ENCODE data around the gene ACKR2.
"Not testable (repeated sequence)": the region's sequence is repeated elsewhere in the genome, so short reads cannot be mapped to it uniquely, and the experiment has no call there.

Gene ACKR2

DNA sequence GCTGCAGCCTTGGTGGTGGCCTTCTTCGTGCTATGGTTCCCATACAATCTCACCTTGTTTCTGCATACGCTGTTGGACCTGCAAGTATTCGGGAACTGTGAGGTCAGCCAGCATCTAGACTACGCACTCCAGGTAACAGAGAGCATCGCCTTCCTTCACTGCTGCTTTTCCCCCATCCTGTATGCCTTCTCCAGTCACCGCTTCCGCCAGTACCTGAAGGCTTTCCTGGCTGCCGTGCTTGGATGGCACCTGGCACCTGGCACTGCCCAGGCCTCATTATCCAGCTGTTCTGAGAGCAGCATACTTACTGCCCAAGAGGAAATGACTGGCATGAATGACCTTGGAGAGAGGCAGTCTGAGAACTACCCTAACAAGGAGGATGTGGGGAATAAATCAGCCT, 56.0 kb downstream of the ACKR2 start:
- DNase-seq, result no peak

DNA sequence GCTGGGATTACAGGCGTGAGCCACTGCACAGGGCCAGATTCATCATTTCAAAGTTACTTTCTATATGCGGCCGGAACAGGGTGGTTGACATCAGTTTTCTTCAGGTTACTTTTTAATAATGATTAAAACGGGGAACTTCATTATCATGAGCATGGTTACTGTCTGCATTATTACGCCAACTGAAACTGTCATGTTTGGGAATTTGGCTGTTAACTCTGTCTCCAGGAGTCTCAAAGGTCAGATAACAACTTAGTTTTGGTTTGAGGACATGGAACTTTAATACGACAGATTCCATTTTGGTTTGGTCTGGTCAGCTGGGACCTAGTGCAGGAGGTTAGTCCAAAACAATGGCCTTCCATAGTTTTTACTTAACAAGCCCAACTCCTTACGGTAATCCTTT, 57.9 kb downstream of the ACKR2 start:
- no peak for DNase-seq

DNA sequence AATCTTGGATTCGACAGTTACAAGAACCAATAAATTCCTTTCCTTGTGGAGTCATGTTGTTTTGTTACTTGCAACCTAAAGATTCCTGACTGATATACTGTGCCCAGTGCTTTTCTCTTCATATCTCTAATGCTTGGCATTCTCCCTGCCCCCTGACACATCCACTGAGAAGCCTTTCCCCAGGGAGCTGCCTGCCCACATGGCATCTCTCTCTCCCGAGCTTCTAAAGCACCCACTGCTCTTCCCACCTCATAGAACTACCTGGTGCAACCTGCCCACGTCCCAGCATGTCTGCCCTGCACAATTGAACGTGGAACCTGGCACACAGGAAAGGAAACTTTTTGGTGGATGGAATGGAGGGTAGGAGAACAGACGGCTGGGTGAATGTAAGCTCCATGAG, 59.6 kb downstream of the ACKR2 start:
- DNase-seq, result no peak

DNA sequence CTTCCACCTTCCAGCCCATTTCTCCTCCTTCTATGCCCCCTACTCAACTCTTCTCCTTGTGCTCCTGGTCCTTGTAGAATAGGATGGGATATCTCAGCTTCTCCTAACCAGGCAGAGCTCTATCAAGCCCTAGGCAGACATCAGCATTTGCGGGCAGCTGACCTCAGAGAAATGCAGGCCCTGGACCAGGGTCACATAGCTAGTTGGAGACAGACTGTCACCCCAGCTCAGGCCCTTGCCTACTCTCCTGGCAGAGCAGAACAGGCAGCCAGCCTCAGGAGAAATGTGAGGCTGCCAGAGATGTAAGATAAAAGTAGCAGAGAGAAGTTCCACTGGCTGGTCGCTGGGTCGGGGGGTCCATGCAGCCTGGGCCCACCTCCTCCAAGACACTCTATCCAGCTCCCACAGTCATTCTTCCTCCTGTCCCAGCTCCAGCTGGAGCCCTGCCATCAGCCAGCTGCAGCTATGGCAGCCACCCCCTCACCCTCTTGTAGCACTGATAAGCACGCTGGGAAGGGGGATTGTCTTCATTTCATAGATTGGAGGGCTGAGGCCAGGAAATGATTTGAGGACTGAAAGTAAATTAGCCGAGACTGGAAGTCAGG, 62.4 kb downstream of the ACKR2 start:
- DNase-seq, result no peak

DNA sequence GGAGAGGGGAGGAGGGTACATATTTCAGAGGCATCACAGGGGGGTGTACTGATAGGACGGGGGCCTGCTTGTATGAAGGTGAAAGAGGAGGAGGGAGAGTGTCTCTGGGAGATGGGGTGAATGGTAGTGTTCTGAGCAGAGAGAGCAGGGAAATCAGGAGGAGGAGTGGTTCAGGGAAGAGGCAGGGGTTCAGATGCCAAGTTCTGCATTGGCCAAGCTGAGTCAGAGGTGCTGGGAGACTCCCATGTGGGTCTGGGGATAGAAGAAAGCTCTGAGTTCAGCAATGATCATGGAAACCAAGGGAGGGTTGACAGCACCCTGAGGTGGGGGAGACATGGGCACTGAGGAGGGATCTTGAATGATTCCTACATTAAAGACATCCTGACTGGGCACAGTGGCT, 63.5 kb downstream of the ACKR2 start:
- no peak for DNase-seq

DNA sequence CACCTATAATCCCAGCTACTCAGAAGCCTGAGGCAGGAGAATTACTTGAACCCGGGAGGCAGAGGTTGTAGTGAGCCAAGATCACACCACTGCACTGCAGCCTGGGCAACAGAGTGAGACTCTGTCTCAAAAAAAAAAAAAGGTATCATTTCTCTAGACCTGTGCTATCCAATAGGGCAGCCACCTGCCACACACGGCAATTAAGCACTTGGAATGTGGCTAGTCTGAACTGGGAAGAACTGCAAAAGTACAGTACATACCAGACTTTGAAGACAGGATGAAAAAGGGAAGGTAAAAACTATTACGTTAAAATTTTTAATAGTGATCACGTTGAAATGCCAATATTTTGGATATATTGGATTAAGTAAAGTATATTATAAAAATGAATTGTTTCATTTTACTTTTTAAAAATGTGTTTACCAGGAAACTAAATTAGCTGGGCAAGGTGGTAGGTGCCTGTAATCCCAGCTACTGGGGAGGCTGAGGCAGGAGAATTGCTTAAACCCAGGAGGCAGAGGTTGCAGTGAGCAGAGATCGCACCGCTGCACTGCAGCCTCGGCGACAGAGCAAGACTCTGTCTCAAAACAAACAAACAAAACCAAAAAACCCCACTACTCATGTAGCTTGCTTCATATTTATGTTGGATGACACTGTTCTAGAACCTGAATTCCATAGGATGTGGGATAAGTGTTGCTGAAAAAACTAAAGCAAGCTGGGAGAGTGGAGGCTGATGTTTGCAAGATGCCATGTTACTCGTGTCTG, 64.2 kb downstream of the ACKR2 start:
- no peak for DNase-seq

DNA sequence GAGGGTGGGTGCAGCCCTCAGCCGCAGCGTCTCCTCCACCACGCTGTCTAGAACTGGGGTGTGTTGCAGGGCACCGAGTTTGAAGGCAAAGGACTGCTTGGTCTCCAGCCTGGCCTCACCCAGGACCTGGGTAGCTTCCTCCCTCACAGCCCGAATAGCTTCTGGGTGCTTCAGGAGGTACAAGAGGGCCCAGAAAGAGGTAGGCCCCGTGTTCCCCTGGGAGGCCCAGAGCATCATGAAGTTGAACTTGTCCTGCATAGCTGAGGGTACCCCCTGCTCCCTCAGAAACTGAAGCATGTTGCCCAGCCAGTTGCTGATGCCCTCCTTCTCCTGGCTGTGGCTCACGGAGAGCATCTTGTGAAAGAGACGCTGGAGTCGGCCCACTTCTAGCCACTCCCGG, 65.5 kb downstream of the ACKR2 start:
- no peak for DNase-seq

DNA sequence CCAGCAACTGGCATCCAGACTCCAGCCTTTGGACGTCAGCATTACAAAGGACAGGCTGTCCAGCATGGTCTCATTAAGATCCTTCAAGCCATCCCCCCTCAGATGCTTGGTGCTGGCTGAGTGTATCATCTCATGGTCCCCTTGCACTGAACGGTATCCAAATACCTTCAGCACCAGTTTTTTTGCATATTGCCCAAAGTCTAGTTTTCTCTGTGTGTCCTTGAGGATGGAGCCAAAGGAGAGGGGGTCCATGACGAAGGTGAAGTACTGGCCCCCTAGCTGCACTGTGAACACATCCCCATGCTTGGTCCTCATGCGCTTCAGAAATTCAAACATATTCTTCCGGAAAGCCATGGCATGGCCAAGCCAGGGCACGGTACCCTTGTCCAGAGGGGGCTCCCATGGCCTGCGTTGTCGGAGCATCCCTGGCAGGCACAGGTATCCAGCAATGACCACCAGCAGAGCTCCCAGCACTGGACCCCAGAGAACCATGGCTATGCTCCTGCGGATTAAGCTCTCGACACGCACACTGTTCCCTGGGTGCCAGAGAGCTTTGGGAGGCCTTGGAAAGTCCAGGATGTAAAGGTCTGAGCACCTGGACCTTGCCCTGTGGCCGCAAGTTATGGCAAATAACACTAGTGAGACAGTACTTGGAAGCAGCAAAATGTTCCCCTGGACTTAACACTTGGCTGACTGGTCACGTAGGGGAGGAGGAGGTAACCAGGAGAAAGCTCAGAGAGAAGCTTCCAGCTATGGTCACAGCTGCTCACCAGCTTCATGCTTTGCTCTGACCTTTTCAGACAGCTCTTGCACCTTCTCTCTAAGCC, 66.3 kb downstream of the ACKR2 start, which contains the start of gene CYP8B1:
Gene CYP8B1 (minus strand): TSS at position 555 of the 827 bp plus-strand sequence. CDS start 63 bp downstream, at position 492.
- no peak for DNase-seq

DNA sequence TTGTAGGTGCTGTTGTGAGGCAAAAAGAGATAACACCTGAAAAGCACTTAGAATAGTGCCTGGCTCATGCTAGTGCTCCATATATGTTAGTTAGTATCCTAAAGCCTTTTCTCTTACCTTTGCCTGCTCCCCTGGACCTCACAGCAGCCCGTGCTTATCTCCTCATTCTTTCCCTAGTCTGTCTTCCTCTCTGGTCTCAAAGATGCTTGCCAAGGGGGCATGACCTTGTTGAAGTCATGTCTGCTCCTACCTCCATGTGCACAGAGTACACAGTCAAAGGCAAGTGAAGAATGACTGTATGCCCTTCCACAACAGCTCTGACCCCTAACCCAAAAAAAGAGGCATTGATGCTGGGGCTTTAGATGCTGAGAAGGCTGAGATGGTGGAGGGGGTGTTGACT, 67.2 kb downstream of the ACKR2 start:
- no peak for DNase-seq

DNA sequence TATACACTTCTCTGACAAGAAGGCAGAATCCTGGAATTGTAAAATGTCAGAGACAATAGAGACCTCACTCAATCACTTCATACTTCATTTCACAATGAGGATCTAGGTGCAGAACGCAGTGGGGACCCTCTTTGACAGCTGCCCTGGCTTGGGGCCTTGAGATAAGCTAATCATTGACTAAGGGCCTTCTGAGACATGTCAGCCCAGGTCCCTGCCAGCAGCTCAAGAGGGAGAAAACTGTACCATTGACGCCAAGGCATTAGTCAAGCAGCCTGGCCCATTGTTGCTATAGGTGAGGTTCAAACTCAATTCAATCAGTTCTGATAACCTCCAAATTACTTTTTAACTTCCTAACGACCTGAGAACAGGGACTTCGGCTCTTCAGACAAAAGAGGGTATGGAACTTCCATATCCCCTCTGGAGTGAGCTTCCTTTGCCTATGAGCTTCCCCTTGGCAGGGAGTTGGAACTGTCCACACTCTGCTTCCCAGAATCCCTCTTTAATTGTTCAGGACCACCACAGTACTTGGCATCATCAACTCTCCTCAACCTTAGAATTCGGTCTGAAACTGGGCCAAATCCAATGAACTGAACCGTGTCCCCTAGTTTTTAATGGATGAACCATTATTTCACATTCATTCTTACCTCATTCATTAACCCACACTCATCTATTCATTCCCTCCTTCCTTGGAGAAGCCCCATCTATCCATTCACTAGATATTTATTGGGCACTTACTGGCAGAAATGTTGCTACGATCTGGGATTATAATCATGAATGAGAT, 67.9 kb downstream of the ACKR2 start:
- DNase-seq, result no peak

DNA sequence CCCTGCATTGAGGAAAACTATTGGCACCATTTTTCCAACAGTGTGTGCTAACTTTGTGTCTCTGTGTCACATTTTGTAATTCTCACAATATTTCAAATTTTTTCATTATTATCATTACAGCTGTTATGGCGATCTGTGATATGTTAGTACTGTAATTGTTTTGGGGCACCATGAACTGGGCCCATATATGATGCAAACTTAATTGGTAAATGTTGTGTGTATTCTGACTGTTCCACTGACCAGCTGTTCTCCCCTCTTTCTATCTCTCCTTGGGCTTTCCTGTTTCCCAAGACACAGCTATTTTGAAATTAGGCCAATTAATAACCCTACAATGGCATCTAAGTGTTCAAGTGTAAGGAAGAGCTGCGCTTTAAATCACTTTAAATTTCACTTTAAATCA, 68.6 kb downstream of the ACKR2 start:
- no peak for DNase-seq

DNA sequence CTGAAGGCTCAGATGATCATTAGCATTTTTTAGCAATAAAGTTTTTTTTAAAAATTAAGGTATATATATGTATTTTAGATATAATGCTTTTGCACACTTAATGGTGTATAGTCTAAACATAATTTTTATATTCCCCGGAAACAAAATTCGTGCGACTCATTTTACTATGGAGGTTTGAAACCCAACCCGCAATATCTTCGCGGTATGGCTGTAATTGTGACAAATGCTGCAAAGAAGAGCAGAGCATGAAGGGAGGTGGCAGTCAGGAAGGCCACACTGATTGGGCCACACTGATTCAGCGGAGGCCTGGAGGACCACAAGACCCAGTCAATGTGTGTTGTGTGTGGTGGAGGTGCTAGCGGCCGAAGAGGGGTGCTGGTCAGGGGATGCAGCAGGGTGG, 70.9 kb downstream of the ACKR2 start:
- no peak for DNase-seq

DNA sequence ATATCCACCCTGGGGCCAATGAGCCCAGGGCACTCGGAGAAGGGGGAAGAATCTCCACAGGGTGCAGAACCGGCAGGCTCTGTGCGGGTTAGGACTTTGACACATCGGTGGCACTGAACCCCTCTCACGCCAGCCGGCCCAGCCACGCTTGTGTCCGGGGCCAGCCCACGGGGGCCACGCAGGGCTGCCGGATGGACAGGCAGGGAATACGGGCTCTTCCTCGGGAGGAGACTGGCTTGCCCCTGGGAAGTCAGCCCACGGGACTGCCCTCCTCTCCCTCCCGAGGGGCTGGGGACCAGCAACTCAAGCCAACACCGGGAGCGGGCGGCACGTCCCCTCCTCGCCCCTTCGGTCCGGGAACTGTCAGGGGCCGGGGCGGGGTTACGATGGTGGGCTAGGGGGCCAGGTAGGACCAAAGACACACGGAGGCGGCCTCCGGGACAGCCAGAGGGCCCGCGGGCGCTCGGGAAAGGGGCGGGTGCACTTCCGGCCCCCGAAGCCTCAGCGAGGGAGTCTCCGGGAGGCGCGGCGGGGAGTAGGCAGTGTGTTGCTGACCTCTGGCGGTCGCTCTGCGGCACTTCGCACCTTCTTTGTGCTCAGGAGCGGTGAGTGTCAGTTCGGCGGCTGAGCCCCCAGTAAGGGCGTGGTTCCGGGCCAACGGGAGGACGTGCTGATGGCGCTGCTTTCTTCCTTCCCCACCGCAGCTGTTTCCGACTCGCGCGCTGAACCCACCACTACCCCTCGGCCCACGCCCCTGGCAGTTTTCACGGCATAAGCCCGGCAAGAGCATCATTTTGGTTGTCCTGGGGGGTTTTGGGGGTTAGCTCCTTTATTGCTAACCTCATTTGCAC, 71.6 kb downstream of the ACKR2 start:
- DNase-seq, result peak; percentile 72

DNA sequence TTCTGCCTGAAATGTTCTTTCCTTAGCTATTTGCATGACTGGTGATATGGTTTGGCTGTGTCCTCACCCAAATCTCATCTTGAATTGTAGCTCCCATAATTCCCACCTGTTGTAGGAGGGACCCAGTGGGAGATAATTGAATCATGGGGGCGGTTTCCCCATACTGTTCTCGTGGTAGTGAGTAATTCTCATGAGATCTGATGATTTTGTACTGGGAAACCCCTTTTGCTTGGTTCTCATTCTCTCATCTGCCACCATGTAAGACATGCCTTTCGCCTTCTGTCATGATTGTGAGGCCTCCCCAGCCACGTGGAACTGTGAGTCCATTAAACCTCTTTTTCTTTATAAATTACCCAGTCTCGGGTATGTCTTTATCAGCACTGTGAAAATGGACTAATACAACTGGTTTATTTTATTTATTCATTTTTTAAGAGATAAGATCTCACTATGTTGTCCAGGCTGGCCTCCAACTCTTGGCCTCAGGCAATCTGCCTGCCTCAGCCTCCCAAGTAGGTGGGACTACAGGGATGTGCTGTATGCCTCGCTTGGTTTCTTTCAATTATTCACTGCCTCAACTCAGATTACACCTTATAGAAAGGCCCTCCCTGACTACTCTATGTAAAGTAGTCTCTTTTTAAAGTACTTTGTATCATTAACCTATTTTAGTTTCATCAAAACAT, 74.1 kb downstream of the ACKR2 start:
- DNase-seq, result not testable (repeated sequence)

DNA sequence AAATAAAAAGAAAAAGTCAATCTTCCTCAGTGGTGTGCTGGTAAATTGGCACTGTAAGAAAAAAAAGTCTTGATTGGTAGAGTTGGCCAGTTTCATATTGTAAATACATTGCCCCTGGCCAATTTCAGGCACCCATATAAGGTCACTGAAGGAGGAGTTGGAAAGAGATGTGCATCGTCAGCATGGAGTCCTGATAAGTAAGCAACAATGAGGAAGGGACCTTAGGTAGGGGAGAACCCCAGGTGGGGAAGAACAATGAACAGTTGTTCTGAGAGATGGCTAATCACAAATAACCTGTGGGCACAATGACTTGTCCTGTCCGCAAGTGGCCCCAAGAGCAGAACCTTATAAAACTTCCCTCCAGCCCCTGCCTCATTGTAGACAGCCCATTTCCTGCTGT, 75.1 kb downstream of the ACKR2 start:
- DNase-seq, result no peak

DNA sequence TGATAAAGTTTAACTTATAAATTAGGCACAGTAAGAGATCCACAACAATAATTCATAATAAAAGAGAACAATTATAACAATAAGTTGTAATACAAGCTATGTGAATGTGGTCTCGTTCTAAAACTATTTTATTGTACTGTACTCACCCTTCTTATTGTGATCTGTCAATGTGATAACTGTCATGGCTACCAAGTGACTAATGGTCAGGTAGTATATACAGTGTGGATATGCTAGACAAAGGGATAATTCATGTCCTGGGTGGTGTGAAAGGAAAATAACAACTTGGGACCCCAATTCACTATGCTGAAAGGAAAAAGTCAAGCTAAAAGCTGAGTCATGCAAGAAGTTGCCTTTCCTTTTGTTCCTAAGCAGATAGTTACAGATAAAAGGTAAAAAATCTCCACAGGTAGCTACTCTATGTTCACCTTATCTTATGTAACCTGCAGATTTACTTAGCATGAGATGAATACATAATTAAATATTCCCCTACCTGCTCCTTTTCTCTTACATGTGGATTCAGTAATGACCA, 77.1 kb downstream of the ACKR2 start:
- no peak for DNase-seq

DNA sequence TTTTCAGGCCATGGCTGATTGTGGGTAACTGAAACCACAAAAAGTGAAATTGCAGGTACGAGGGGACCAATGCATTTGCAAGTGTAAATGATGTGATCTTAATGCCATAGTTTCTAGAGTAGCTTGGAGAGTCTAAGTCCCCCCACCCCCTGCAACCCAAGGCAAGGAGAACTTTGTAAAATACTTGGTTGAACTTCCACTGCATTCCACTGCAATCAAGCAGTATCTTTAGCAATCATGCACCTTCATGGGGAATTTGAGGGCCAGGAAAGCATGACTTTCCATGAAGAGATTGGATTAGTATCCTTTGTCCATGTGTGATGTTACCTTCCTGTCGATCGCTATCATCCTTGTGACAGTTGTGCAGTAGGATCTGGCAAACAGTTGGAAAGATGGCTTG, 77.8 kb downstream of the ACKR2 start:
- no peak for DNase-seq

DNA sequence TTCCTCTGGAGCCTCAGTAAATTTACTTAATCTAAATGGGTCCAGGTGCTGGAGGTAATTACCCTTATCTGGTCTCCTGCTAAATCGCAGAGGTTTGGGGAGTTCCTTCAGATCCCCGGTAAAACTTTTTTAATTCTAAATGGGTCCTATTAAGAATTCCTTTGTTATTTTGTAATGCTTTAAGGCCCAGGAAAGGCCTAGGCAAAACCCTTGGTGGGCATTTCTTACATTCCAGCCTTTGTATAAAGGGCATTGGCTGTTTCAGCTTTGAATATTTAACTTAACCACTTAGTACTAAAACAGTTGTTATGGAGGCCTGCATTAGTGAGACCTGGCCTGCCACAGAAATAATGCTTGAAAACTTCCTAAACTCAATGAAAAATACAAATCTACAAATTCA, 81.8 kb downstream of the ACKR2 start:
- no peak for DNase-seq

DNA sequence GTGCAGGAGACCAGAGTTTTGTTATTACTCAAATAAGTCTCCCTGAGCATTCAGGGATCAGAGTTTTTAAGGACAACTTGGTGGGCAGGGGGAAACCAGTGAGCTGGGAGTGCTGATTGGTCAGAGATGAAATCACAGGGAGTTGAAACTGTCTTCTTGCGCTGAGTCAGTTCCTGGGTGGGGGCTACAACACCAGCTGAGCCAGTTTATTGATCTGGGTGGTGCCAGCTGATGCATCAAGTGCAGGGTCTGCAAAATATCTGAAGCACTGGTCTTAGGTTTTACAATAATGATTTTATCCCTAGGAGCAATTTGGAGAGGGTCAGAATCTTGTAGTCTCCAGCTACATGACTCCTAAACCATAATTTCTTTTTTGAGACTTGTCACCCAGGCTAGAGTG, 82.9 kb downstream of the ACKR2 start:
- no peak for DNase-seq

DNA sequence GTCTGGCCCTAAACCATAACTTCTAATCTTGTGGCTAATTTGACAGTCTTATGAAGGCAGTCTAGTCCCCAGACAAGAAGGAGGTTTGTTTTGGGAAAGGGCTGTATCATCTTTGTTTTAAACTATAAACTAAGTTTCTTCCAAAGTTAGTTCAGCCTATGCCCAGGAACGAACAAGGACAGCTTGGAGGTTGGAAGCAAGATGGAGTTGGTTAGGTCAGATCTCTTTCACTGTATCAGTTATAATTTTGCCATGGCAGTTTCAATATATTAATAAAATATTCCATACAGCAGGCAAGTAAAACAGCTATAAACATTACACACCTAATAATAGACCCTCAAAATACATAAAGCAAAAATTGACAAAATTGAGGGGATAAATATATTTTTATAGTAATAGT, 83.6 kb downstream of the ACKR2 start:
- no peak for DNase-seq

Data from GDM1 (cell line).